GF-D8 (cell line): Measurements from ENCODE around the gene EFCAB3.
"Not testable (repeated sequence)": the region's sequence is repeated elsewhere in the genome, so short reads cannot be mapped to it uniquely, and the experiment has no call there.

Source experiments
- DNase-seq: peaks from one replicate; lab custom pipeline; 2025; lab: John Stamatoyannopoulos, UW

The EFCAB3 gene

GRCh38 chr17:62380253-62380652 lies at the start of gene EFCAB3:
EFCAB3 (plus strand) TSS chr17:62380553; CDS start chr17:62382980, 2,427 bp downstream.
- no peak for DNase-seq

GRCh38 chr17:62336527-62336926 lies 43.8 kb upstream of the EFCAB3 start:
- DNase-seq: no peak

- no peak for DNase-seq
Measured at GRCh38 chr17:62343764-62344270, 36.5 kb upstream of the EFCAB3 start.

- no peak for DNase-seq
Measured at GRCh38 chr17:62351176-62351575, 29.2 kb upstream of the EFCAB3 start.

GRCh38 chr17:62366191-62366590 lies 14.2 kb upstream of the EFCAB3 start:
- no peak for DNase-seq

- no peak for DNase-seq
Measured at GRCh38 chr17:62381561-62381960, 1.2 kb downstream of the EFCAB3 start.

GRCh38 chr17:62388856-62389255 lies 8.5 kb downstream of the EFCAB3 start:
- no peak for DNase-seq

- no peak for DNase-seq
Measured at GRCh38 chr17:62392908-62393307, 12.6 kb downstream of the EFCAB3 start.

- no peak for DNase-seq
Measured at GRCh38 chr17:62398891-62399290, 18.5 kb downstream of the EFCAB3 start.

GRCh38 chr17:62405451-62405850 lies 25.1 kb downstream of the EFCAB3 start:
- DNase-seq: no peak

GRCh38 chr17:62413090-62413489 lies 32.7 kb downstream of the EFCAB3 start:
- DNase-seq: not testable (repeated sequence)

- DNase-seq: peak; percentile 78
Measured at GRCh38 chr17:62423647-62424461, 43.5 kb downstream of the EFCAB3 start, which contains the start of gene METTL2A. METTL2A (plus strand) TSS chr17:62423897; CDS start chr17:62423903, 6 bp downstream.

GRCh38 chr17:62426214-62426613 lies 45.9 kb downstream of the EFCAB3 start:
- not testable (repeated sequence) for DNase-seq

GRCh38 chr17:62435251-62435650 lies 54.9 kb downstream of the EFCAB3 start:
- not testable (repeated sequence) for DNase-seq

- not testable (repeated sequence) for DNase-seq
Measured at GRCh38 chr17:62441181-62441580, 60.8 kb downstream of the EFCAB3 start.

- DNase-seq: no peak
Measured at GRCh38 chr17:62444063-62444462, 63.7 kb downstream of the EFCAB3 start.

- not testable (repeated sequence) for DNase-seq
Measured at GRCh38 chr17:62445791-62446190, 65.4 kb downstream of the EFCAB3 start.

GRCh38 chr17:62452195-62452594 lies 71.8 kb downstream of the EFCAB3 start:
- not testable (repeated sequence) for DNase-seq

- DNase-seq: not testable (repeated sequence)
Measured at GRCh38 chr17:62453041-62453440, 72.7 kb downstream of the EFCAB3 start.

GRCh38 chr17:62453656-62454055 lies 73.3 kb downstream of the EFCAB3 start:
- DNase-seq: not testable (repeated sequence)

GRCh38 chr17:62454111-62454510 lies 73.8 kb downstream of the EFCAB3 start:
- DNase-seq: not testable (repeated sequence)

- no peak for DNase-seq
Measured at GRCh38 chr17:62456016-62456415, 75.7 kb downstream of the EFCAB3 start.

- not testable (repeated sequence) for DNase-seq
Measured at GRCh38 chr17:62458483-62458882, 78.1 kb downstream of the EFCAB3 start.
